ENCODE measurements around the gene TMEM259. TPM values are rescaled to one million over a fixed set of nuclear protein-coding genes. Genes with fewer than 3 reads are reported as not detected.

The TMEM259 gene
- total RNA-seq, 1 experiment from 2014 or later: 171 TPM

GRCh38 chr19:999379-999719 is 21.6 kb downstream of the TMEM259 start:
- no peak overlapping the region for H3K27ac Mint-ChIP-seq
- Histone ChIP-seq H4K91ac (ENCODE audit: insufficient read length, low read depth, low read length) (no peak overlapping the region), H2AFZ (ENCODE audit: low read length) (no peak overlapping the region)

More at GRCh38 chr19:999379-999719, 21.6 kb downstream of the TMEM259 start:
- no peak overlapping the region for H2BK15ac ChIP-seq (ENCODE audit: low read depth, low read length)
- H3K9ac ChIP-seq (ENCODE audit: extremely low read depth, insufficient read length, low read length): no peak overlapping the region
- no peaks in the 10 kb centered on the region for H3K9me3 ChIP-seq (ENCODE audit: control insufficient read depth, low read depth, low read length)
- H3K9me3 Mint-ChIP-seq: no peaks in the 10 kb centered on the region; a peak in 1 of 5 replicates
- no peak overlapping the region for H3K18ac ChIP-seq (ENCODE audit: insufficient read length, low read depth, low read length)
- no peak overlapping the region for H2BK20ac ChIP-seq (ENCODE audit: low read depth, low read length, poor library complexity, severe bottlenecking)
- H3K56ac ChIP-seq (ENCODE audit: insufficient read length, low read depth, low read length): no peak overlapping the region
- WGBS (ENCODE audit: extremely low coverage, insufficient read length, low lambda C conversion rate): no CpG with 5 or more reads among the region's 3 CpGs
- H3K27me3 ChIP-seq (ENCODE audit: insufficient read depth, low read length): peaks cover 10% of the 10 kb centered on the region
- H3T11ph ChIP-seq (ENCODE audit: low read length): no peak overlapping the region
- no peak overlapping the region for H4K5ac ChIP-seq (ENCODE audit: insufficient read length, low read depth, low read length)
- H3K4me3 Mint-ChIP-seq: peak overlapping the region in 1 of 2 experiments; percentile 65; a peak in 2 of 5 replicates
- H4K20me1 ChIP-seq (ENCODE audit: control insufficient read depth, insufficient read depth, insufficient read length): peaks cover 4% of the 10 kb centered on the region
- H2BK12ac ChIP-seq (ENCODE audit: insufficient read length, low read depth, low read length): no peak overlapping the region
- no peaks in the 10 kb centered on the region for H3K79me1 ChIP-seq (ENCODE audit: insufficient read depth, low read depth, low read length, poor library complexity, severe bottlenecking)
- H2BK120ac ChIP-seq (ENCODE audit: low read depth, low read length, poor library complexity, severe bottlenecking): no peak overlapping the region
- no peak overlapping the region for H2AK5ac ChIP-seq (ENCODE audit: insufficient read length, low read length)
- H3K14ac ChIP-seq (ENCODE audit: insufficient read depth, low read length): no peak overlapping the region
- no peaks in the 10 kb centered on the region for H3K4me1 ChIP-seq (ENCODE audit: insufficient read depth, low read length)
- H3K4me2 ChIP-seq (ENCODE audit: insufficient read depth, insufficient read length, low read length): no peak overlapping the region
- DNase-seq: no peak
- TF ChIP-seq CTCF (conservative IDR thresholded peaks at IDR 0.05): no peak
- 0 out of 2 replicates have a peak, but pooled peaks cover 2% of the 10 kb centered on the region for H3K79me2 ChIP-seq (ENCODE audit: insufficient read depth, low read length)
- peaks cover 50% of the 10 kb centered on the region for H3K27me3 Mint-ChIP-seq (ENCODE audit: low read depth)
- no peak overlapping the region for H2BK5ac ChIP-seq (ENCODE audit: insufficient read length, low read length)
- H3K36me3 Mint-ChIP-seq (ENCODE audit: insufficient read depth in 1 of 3, low read depth in 3 of 3): no peaks in the 10 kb centered on the region; a peak in 1 of 7 replicates
- H3K27ac ChIP-seq (ENCODE audit: insufficient read length, low read depth, low read length): no peak overlapping the region
- H4K8ac ChIP-seq (replicated peaks; ENCODE audit: insufficient read length, low read depth, low read length): no peak overlapping the region
- H3K23ac ChIP-seq (ENCODE audit: insufficient read length, low read depth, low read length): no peak overlapping the region
- H3K4me1 Mint-ChIP-seq: peaks cover 5 to 10% of the 10 kb centered on the region in 2 experiments
- peaks cover 10% of the 10 kb centered on the region for H3K23me2 ChIP-seq (ENCODE audit: insufficient read length, low read depth, low read length, poor library complexity, severe bottlenecking)
- H3K4ac ChIP-seq (ENCODE audit: low read depth, low read length): no peak overlapping the region

Data from H9 (cell line).